HEK293 (cell line): ENCODE results near the gene BBS9.

ENCODE experiments used
- PRDM1 ChIP-seq: fragments of 450-650 bp; formaldehyde crosslinking; IDR thresholded peaks from 2 replicates; pipeline ENCODE4; 2016; ENCODE audit warnings: missing biosample characterization, missing genetic modification characterization
- ZNF121 ChIP-seq: fragments of 450-650 bp; formaldehyde crosslinking; IDR thresholded peaks from 2 replicates; pipeline ENCODE4 v1.5.1; 2016; ENCODE audit warnings: missing biosample characterization, missing genetic modification characterization

DNA sequence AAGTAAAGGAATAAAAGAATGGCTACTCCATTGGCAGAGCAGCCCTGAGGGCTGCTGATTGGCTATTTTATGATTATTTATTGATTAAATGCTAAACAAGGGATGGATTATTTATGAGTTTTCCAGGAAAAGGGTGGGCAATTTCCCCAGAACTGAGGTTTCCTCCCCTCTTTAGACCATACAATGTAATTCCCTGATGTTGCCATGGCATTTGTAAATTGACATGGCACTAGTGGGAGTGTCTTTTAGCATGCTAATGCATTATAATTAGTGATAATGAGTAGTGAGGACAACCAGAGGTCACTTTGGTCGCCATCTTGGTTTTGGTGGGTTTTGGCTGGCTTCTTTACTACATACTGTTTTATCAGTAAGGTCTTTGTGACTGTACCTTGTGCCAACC lies 55.5 kb downstream of the BBS9 start:
- TF ChIP-seq ZNF121 (tag by site-specific recombination): no peak
- TF ChIP-seq PRDM1: no peak
